Measurements from ENCODE around the gene STRN.

STRN gene

DNA sequence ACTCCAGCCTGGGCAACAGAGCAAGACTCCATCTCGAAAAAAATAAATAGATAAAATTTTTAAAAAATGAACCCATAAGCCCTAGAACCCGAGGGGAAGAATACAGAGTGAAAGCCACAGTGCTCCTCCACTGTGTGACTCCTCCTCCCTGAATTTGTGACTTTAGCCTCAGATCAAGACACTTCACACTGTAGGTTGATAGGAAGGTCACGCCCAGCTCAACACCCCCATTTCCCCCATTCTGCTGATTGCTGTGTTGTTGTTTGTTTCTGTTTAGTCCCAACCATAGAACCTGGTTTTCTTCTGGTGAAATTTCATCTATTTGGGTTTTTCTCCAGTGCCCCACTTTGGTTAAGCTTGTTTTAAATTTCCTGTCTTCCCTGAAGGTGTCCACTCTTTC lies 167.6 kb downstream of the STRN start:
- TF ChIP-seq, protein P1, sequence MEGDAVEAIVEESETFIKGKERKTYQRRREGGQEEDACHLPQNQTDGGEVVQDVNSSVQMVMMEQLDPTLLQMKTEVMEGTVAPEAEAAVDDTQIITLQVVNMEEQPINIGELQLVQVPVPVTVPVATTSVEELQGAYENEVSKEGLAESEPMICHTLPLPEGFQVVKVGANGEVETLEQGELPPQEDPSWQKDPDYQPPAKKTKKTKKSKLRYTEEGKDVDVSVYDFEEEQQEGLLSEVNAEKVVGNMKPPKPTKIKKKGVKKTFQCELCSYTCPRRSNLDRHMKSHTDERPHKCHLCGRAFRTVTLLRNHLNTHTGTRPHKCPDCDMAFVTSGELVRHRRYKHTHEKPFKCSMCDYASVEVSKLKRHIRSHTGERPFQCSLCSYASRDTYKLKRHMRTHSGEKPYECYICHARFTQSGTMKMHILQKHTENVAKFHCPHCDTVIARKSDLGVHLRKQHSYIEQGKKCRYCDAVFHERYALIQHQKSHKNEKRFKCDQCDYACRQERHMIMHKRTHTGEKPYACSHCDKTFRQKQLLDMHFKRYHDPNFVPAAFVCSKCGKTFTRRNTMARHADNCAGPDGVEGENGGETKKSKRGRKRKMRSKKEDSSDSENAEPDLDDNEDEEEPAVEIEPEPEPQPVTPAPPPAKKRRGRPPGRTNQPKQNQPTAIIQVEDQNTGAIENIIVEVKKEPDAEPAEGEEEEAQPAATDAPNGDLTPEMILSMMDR (IDR thresholded peaks at IDR 0.05): no peak

DNA sequence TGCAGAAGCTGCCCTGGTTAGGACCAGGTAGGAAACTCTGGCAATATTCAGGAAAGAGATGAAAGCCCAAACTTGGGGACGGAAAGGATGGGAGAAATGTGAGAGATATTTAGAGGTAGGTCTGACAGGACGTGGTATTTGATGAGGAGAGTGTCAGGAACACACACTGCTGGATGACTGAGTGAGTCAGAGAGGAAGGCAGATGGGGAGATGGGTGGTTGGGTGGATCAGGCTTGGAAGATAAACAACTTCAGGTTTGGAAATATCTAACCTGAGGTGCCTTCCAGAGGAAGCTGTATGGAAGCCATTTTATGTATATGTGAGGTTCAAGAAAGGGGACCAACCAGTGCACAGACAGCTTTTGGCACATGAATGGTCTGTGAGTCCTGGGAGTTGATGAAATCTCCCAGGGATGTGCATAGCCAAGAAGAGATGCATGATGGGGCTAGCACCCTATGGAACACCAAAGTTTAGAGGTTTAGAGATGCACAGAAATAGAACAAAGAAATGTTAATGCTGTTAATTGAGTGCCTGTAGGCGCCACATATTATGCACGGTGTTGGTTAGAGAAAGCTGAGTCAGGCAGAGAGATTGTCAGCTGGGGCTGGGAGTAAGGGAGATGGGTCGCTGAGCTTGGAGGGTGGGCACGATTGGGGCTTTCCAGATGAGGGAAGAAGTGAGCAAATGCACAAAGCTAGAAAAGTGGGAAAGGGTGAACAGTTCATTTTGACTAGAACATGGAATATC lies 168.8 kb downstream of the STRN start:
- TF ChIP-seq, protein P1 (IDR thresholded peaks at IDR 0.05): no peak
